GM23248 (cell line): ENCODE measurements around the gene IL18RAP. TPM values are rescaled to one million over a fixed set of nuclear protein-coding genes. Genes with fewer than 3 reads are reported as not detected.

Source experiments
- DNase-seq: peaks from one replicate; pipeline ENCODE4 v3.0.0-alpha.2; 2015
- H2AFZ ChIP-seq: fragments of 200-600 bp; sonication (generic); 2 replicates; pipeline ENCODE4 v1.6.1; 2016; ENCODE audit warnings: antibody characterized with exemption
- H3F3A ChIP-seq: fragments of 200-600 bp; sonication (generic); 2 replicates; pipeline ENCODE4 v1.6.1; 2016; ENCODE audit warnings: mild to moderate bottlenecking, antibody characterized with exemption, mixed run types; ENCODE audit not compliant: insufficient read depth
- H3K27ac ChIP-seq: fragments of 200-600 bp; sonication (generic); 2 replicates; pipeline ENCODE4 v1.5.1; 2016; ENCODE audit warnings: mild to moderate bottlenecking
- H3K27me3 ChIP-seq: fragments of 200-600 bp; sonication (generic); replicated peaks from 2 replicates; pipeline ENCODE4 v1.6.1; 2016; ENCODE audit warnings: mild to moderate bottlenecking; ENCODE audit not compliant: insufficient read depth
- H3K36me3 ChIP-seq: fragments of 200-600 bp; sonication (generic); 2 replicates; pipeline ENCODE4 v1.6.1; 2016; ENCODE audit warnings: low read depth, mild to moderate bottlenecking
- H3K4me1 ChIP-seq: fragments of 200-600 bp; sonication (generic); 2 replicates; pipeline ENCODE4 v1.6.1; 2016; ENCODE audit warnings: mild to moderate bottlenecking; ENCODE audit not compliant: insufficient read depth
- H3K4me2 ChIP-seq: fragments of 200-600 bp; sonication (generic); one replicate; pipeline ENCODE4 v1.6.1; 2016; ENCODE audit warnings: mild to moderate bottlenecking; ENCODE audit not compliant: unreplicated experiment
- H3K4me3 ChIP-seq: fragments of 200-600 bp; sonication (generic); 2 replicates; pipeline ENCODE4 v1.5.1; 2016; ENCODE audit warnings: mild to moderate bottlenecking
- H3K79me2 ChIP-seq: fragments of 200-600 bp; sonication (generic); 2 replicates; pipeline ENCODE4 v1.6.1; 2016; ENCODE audit warnings: mild to moderate bottlenecking; ENCODE audit not compliant: insufficient read depth
- H3K9ac ChIP-seq: fragments of 200-600 bp; sonication (generic); 2 replicates; pipeline ENCODE4 v1.6.1; 2016; ENCODE audit warnings: mild to moderate bottlenecking
- H3K9me2 ChIP-seq: fragments of 200-600 bp; sonication (generic); 2 replicates; pipeline ENCODE4 v1.6.1; 2016; ENCODE audit warnings: mixed run types, mild to moderate bottlenecking, moderate library complexity; ENCODE audit not compliant: insufficient read depth
- H3K9me3 ChIP-seq: fragments of 200-600 bp; sonication (generic); one replicate; pipeline ENCODE4 v1.6.1; 2017; ENCODE audit warnings: low read depth
- H4K20me1 ChIP-seq: fragments of 200-600 bp; sonication (generic); 2 replicates; pipeline ENCODE4 v1.6.0; 2016; ENCODE audit not compliant: insufficient read depth
- EZH2 ChIP-seq: fragments of 200-600 bp; sonication (generic); IDR thresholded peaks from 2 replicates; pipeline ENCODE4 v1.6.1; 2018; ENCODE audit warnings: antibody characterized with exemption, mild to moderate bottlenecking; ENCODE audit not compliant: insufficient read depth, poor library complexity, severe bottlenecking
- EZH2phosphoT487 ChIP-seq: fragments of 200-600 bp; sonication (generic); IDR thresholded peaks from 2 replicates; pipeline ENCODE4 v1.6.1; 2018; ENCODE audit warnings: antibody characterized with exemption, moderate library complexity, mild to moderate bottlenecking, low read depth; ENCODE audit not compliant: insufficient read depth
- WGBS, 2 experiments: methylation state at CpG; one replicate each; pipeline ENCODE4 v1.1.6; 2015 to 2017; ENCODE audit warnings: low lambda C conversion rate in 2 of 2, low coverage in 1 of 2; ENCODE audit errors: missing lambda C conversion rate in 2 of 2; 5-methylcytosine and 5-hydroxymethylcytosine counted together
- in situ Hi-C: fragments of 300-500 bp; cut with MboI; formaldehyde crosslinking; loops from 2 replicates; pipeline ENCODE4 v1.15.0; 2020
- polyA plus RNA-seq: library from polyadenylated mRNA; unstranded; fragments of >200 nt; fragmentation: Nextera tagmentation; extraction: Ambion mirVana; gene quantifications from 2 replicates; pipeline ENCODE4 v1.2.1, GENCODE V29; 2016
- total RNA-seq: library from RNA; depleted of rRNA; stranded (reverse); fragments of >200 nt; shearing (Covaris generic); gene quantifications from 2 replicates; pipeline ENCODE4 v1.2.3, GENCODE V29; 2014

Gene IL18RAP
- total and polyA plus RNA-seq, 2 experiments from 2014 or later = 0.11 TPM; not detected in 1

- Histone ChIP-seq H3K4me3 (no peak overlapping the region), H2AFZ (no peak overlapping the region), H3K9ac (no peak overlapping the region), H3K9me3 (no peaks in the 10 kb centered on the region), H3K4me1 (no peaks in the 10 kb centered on the region), H3K9me2 (no peaks in the 10 kb centered on the region), H3K27me3 (peaks cover 14% of the 10 kb centered on the region), H3K27ac (no peak overlapping the region), H3K36me3 (no peaks in the 10 kb centered on the region), H3F3A (no peaks in the 10 kb centered on the region), H3K79me2 (no peaks in the 10 kb centered on the region), H4K20me1 (no peaks in the 10 kb centered on the region), H3K4me2 (no peak overlapping the region)
- no peak for DNase-seq
- in situ Hi-C loops = no loop called here
- TF ChIP-seq EZH2phosphoT487 (no peak), EZH2 (no peak)
- WGBS, 2 experiments = 84 to 100% methylated on average over 1 of the region's 1 CpG
Measured at GRCh38 chr2:102486941-102487702, 64.2 kb downstream of the IL18RAP start.

DNA sequence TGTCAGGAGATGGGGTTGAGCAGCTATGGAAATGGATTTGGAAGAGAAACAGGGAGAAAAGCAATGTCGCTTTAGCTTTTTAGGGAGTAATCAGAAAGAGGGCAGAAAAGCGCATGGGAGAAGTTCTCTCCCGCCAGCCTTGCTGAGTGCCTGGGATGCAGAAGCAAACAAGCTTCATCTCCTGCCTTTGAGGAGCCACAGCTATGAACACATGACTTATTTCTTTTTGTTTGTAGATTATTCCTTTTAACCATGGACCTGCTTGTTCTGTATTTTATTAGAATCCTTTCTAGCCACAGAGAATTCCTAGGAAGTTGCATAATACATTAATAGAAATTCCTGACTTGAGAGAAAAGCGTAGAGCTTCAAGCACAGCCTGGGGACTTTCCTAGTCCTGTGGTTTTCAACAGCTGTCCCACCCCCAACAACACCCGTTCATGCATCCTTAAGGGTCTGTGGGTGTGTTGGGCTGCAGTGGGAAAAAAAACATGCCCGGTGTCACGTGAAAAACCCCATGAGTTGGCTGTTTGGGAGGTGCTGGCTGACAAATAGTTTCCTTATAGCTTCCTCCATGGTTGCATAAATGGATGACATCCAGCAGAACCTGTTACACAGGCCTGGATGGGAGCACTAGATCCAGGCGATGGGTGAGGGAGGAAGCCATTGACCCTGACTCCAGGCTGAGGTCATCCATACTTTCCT is 65.0 kb downstream of the IL18RAP start:
- H3K36me3 ChIP-seq = no peaks in the 10 kb centered on the region
- in situ Hi-C loops = no loop called here
- no peaks in the 10 kb centered on the region for H3F3A ChIP-seq
- no peaks in the 10 kb centered on the region for H4K20me1 ChIP-seq
- no peak overlapping the region for H3K4me3 ChIP-seq
- no peak for TF ChIP-seq EZH2
- no peak for TF ChIP-seq EZH2phosphoT487
- no peak overlapping the region for H3K27ac ChIP-seq
- H3K4me1 ChIP-seq = no peaks in the 10 kb centered on the region
- no peak overlapping the region for H3K9ac ChIP-seq
- no peaks in the 10 kb centered on the region for H3K9me3 ChIP-seq
- 30 to 32% methylated on average over 8 of the region's 8 CpGs for WGBS, 2 experiments
- H3K9me2 ChIP-seq = no peaks in the 10 kb centered on the region
- H2AFZ ChIP-seq = no peak overlapping the region
- H3K27me3 ChIP-seq = peaks cover 14% of the 10 kb centered on the region
- peak; percentile 48 for DNase-seq
- H3K79me2 ChIP-seq = no peaks in the 10 kb centered on the region
- no peak overlapping the region for H3K4me2 ChIP-seq

- Histone ChIP-seq H4K20me1 (no peaks in the 10 kb centered on the region), H3K4me2 (no peak overlapping the region), H3K4me3 (no peak overlapping the region), H3K9me2 (no peaks in the 10 kb centered on the region), H3K9me3 (no peaks in the 10 kb centered on the region), H3K36me3 (no peaks in the 10 kb centered on the region), H3K79me2 (no peaks in the 10 kb centered on the region), H3F3A (no peaks in the 10 kb centered on the region), H3K27ac (no peak overlapping the region), H3K4me1 (no peaks in the 10 kb centered on the region), H2AFZ (no peak overlapping the region), H3K27me3 (peaks cover 14% of the 10 kb centered on the region), H3K9ac (no peak overlapping the region)
- WGBS, 2 experiments = 42 to 58% methylated on average over 1 of the region's 1 CpG
- no peak for DNase-seq
- TF ChIP-seq EZH2 (no peak), EZH2phosphoT487 (no peak)
- in situ Hi-C loops = no loop called here
Measured at GRCh38 chr2:102489646-102490045, 66.7 kb downstream of the IL18RAP start.

GRCh38 chr2:102492006-102492405 is 69.0 kb downstream of the IL18RAP start:
- Histone ChIP-seq H4K20me1 (no peaks in the 10 kb centered on the region), H3K27ac (no peak overlapping the region), H3F3A (no peaks in the 10 kb centered on the region), H3K36me3 (no peaks in the 10 kb centered on the region), H3K4me3 (no peak overlapping the region), H3K9me3 (no peaks in the 10 kb centered on the region), H2AFZ (no peak overlapping the region), H3K4me2 (no peak overlapping the region), H3K4me1 (no peaks in the 10 kb centered on the region), H3K9ac (no peak overlapping the region), H3K27me3 (peaks cover 23% of the 10 kb centered on the region), H3K9me2 (no peaks in the 10 kb centered on the region), H3K79me2 (no peaks in the 10 kb centered on the region)
- in situ Hi-C loops = no loop called here
- DNase-seq = no peak
- TF ChIP-seq EZH2 (no peak), EZH2phosphoT487 (no peak)
